K562 (cell line): ENCODE measurements around the gene CHD6. TPM values are rescaled to one million over a fixed set of nuclear protein-coding genes. Genes with fewer than 3 reads are reported as not detected.
A peak's percentile ranks its signal among the peaks of the same experiment; 100 is the strongest.

Experiments
- ATAC-seq: fragments of 200-7000 bp; cut with Tn5 transposase; 3 replicates; pipeline ENCODE4 v1.9.1; 2020; ENCODE audit warnings: moderate library complexity
- BruUV-seq: library from RNA; stranded (reverse); fragments of 400-500 nt; replicated peaks from 2 replicates; lab custom pipeline; 2021; lab: Mats Ljungman, UMichigan
- CTCF ChIA-PET: fragments of 300-600 bp; formaldehyde crosslinking; extraction: SDS; loops from one replicate; lab custom pipeline; 2021; ENCODE audit warnings: low intra/inter-chr PET ratio; lab: Yijun Ruan, JAX
- POLR2A ChIA-PET: fragments of 300-600, 350-650 bp; sonication (Branson Sonifier 250); formaldehyde crosslinking; extraction: SDS; loops from one replicate; lab custom pipeline; 2021; ENCODE audit warnings: antibody characterized with exemption, inconsistent platforms; lab: Yijun Ruan, JAX
- DNase-seq, 4 experiments: peaks; one replicate each; pipeline versions ENCODE4 v3.0.0 to v3.0.0-alpha.2; 2011 to 2018; ENCODE audit warnings: low spot score in 3 of 4, mixed read lengths in 3 of 4; ENCODE audit errors: extremely low read depth in 1 of 4
- FAIRE-seq: peaks from 2 replicates; lab custom pipeline; 2011; peaks lifted over from hg19 to GRCh38; lab: Jason Lieb, UNC
- H2AFZ ChIP-seq: 2 replicates; pipeline ENCODE4 v1.6.0; 2011; ENCODE audit warnings: low read depth, low read length, control low read depth, inconsistent platforms
- H3K27ac ChIP-seq: fragments of 200-600 bp; 3 replicates; pipeline ENCODE4 v1.8.0; 2011; ENCODE audit warnings: low read depth, mild to moderate bottlenecking, control low read depth, inconsistent platforms, low read length, moderate library complexity, mixed read lengths; ENCODE audit errors: extremely low read depth
- H3K27me3 ChIP-seq, 2 experiments: fragments of 300-600 bp in 1 of 2; 2 replicates in 1 of 2; 3 replicates in 1 of 2; pipeline versions ENCODE4 v1.6.0 to v1.8.0; 2011; ENCODE audit warnings: inconsistent platforms in 2 of 2, low read length in 2 of 2, mild to moderate bottlenecking in 1 of 2, mixed read lengths in 1 of 2, moderate library complexity in 1 of 2; ENCODE audit not compliant: control insufficient read depth in 2 of 2, insufficient read depth in 2 of 2
- H3K36me3 ChIP-seq: fragments of 300-600 bp; 3 replicates; pipeline ENCODE4 v1.8.0; 2011; ENCODE audit warnings: mild to moderate bottlenecking, low read length, inconsistent platforms; ENCODE audit not compliant: control insufficient read depth, insufficient read depth
- H3K4me1 ChIP-seq, 2 experiments: fragments of 200-600 bp in 1 of 2; replicated peaks in 1 of 2; 2 replicates in 1 of 2; 3 replicates in 1 of 2; pipeline versions ENCODE4 v1.5.1 to v1.8.0; 2011; ENCODE audit warnings: inconsistent platforms in 2 of 2, low read length in 2 of 2, mild to moderate bottlenecking in 1 of 2, mixed read lengths in 1 of 2, moderate library complexity in 1 of 2; ENCODE audit not compliant: control insufficient read depth in 2 of 2, insufficient read depth in 2 of 2
- H3K4me2 ChIP-seq: 2 replicates; pipeline ENCODE4 v1.6.1; 2011; ENCODE audit warnings: low read length, control low read depth, inconsistent platforms, mixed read lengths; ENCODE audit not compliant: insufficient read depth
- H3K4me3 ChIP-seq: fragments of 200-600 bp; sonication (generic), shearing (Covaris generic); 2 replicates; pipeline ENCODE4 v1.5.1; 2016; ENCODE audit warnings: control low read depth, inconsistent platforms
- H3K79me2 ChIP-seq: fragments of 200-600 bp; 3 replicates; pipeline ENCODE4 v1.8.0; 2011; ENCODE audit warnings: low read length, inconsistent platforms; ENCODE audit not compliant: control insufficient read depth, insufficient read depth
- H3K9ac ChIP-seq, 2 experiments: 2 replicates each; pipeline versions ENCODE4 v1.6.0 to v1.6.1; 2011; ENCODE audit warnings: low read depth in 2 of 2, low read length in 2 of 2, control low read depth in 1 of 2, inconsistent platforms in 1 of 2, mild to moderate bottlenecking in 1 of 2, mixed read lengths in 1 of 2; ENCODE audit not compliant: insufficient read depth in 1 of 2
- H3K9me1 ChIP-seq: one replicate; pipeline ENCODE4 v1.6.0; 2011; ENCODE audit warnings: inconsistent platforms, mild to moderate bottlenecking, low read length, moderate library complexity; ENCODE audit not compliant: control insufficient read depth, insufficient read depth
- H3K9me3 ChIP-seq: replicated peaks from 2 replicates; pipeline ENCODE4 v1.5.1; 2011; ENCODE audit warnings: low read depth, low read length, inconsistent platforms; ENCODE audit not compliant: control insufficient read depth, insufficient read depth
- H4K20me1 ChIP-seq: replicated peaks from 2 replicates; pipeline ENCODE4 v1.6.1; 2011; ENCODE audit warnings: low read length, inconsistent platforms, mixed read lengths; ENCODE audit not compliant: control insufficient read depth, insufficient read depth
- BRF1 ChIP-seq: IDR thresholded peaks from 3 replicates; pipeline ENCODE4 v1.6.1; 2011; ENCODE audit warnings: borderline replicate concordance, mild to moderate bottlenecking; ENCODE audit not compliant: insufficient read length; ENCODE audit errors: extremely low read depth
- CTCF ChIP-seq, 3 experiments: IDR thresholded peaks in 2 of 3; conservative IDR thresholded peaks in 1 of 3; 2 replicates each; pipeline ENCODE4 v1.5.1; 2011 to 2012; ENCODE audit warnings: low read length in 3 of 3, mild to moderate bottlenecking in 3 of 3, control low read depth in 2 of 3, improper control_type of control experiment in 1 of 3, inconsistent platforms in 1 of 3, low read depth in 1 of 3, mixed read lengths in 1 of 3, moderate library complexity in 1 of 3; ENCODE audit not compliant: insufficient read depth in 2 of 3
- E2F1 ChIP-seq: sonication (generic); formaldehyde crosslinking; IDR thresholded peaks from 2 replicates; pipeline ENCODE4 v1.8.1; 2023; ENCODE audit warnings: mild to moderate bottlenecking, missing genetic modification reagents, moderate library complexity
- SUPT5H ChIP-seq: fragments of 450-650 bp; IDR thresholded peaks from 2 replicates; pipeline ENCODE4 v1.6.1; 2016
- WGBS: fragments of 100-300 bp; shearing (Covaris generic); methylation state at CpG from one replicate; pipeline ENCODE4 v1.1.6; 2016; ENCODE audit warnings: low coverage, mixed read lengths; ENCODE audit not compliant: insufficient coverage; ENCODE audit errors: missing lambda C conversion rate; 5-methylcytosine and 5-hydroxymethylcytosine counted together
- in situ Hi-C: fragments of 300-500 bp; cut with MboI; formaldehyde crosslinking; loops from 4 replicates; pipeline ENCODE4 v1.15.0; 2018; ENCODE audit warnings: inconsistent platforms, mixed read lengths
- intact Hi-C: fragments of 100-400 bp; cut with micrococcal nuclease; formaldehyde crosslinking; loops from 2 replicates; pipeline ENCODE4 v1.14.2; 2022
- polyA plus RNA-seq, 8 experiments: library from polyadenylated mRNA; depleted of rRNA in 4 of 8; stranded (reverse) in 5 of 8; unstranded in 3 of 8; fragments of >200 nt; fragmentation: Nextera tagmentation in 2 of 8; fragmentation: Illumina TruSeq in 1 of 8; extraction: Ambion mirVana in 2 of 8; extraction: Trizol in 1 of 8; gene quantifications; 2 replicates each; pipeline versions ENCODE4 v1.2.1 to v1.2.3, GENCODE V29; 2011 to 2014; ENCODE audit warnings: inconsistent platforms in 1 of 8, missing spikeins in 1 of 8
- total RNA-seq, 7 experiments: library from RNA; depleted of rRNA in 6 of 7; stranded (reverse); fragments of >200 nt in 6 of 7; fragmentation: Illumina TruSeq in 2 of 7; extraction: Trizol in 2 of 7; gene quantifications; 2 replicates each; pipeline versions ENCODE4 v1.2.1 to v1.2.3, GENCODE V29; 2011 to 2021; ENCODE audit warnings: low replicate concordance in 1 of 7
- TF ChIP-seq, protein P1 (sequence below): fragments of 450-650 bp; IDR thresholded peaks from 2 replicates; pipeline ENCODE4 v1.6.1; 2016; ENCODE audit warnings: low read depth
- TF ChIP-seq, protein P2 (sequence below): sonication (generic); formaldehyde crosslinking; IDR thresholded peaks from 2 replicates; pipeline ENCODE4 v1.8.0; 2022; ENCODE audit warnings: mild to moderate bottlenecking, missing genetic modification reagents

The CHD6 gene
- total and polyA plus RNA-seq, 9 of the 15 experiments (the other 6 are each of a cell fraction or from before 2014, with no cell fraction given), result 3.9 to 24.2 (median 12.8) TPM

- H3K9ac ChIP-seq, result no peak overlapping the region
- DNase-seq (peak in 3 of 4 experiments; percentile 34 to 47 (median 39)), ATAC-seq (peak; percentile 81), FAIRE-seq (no peak)
- H4K20me1 ChIP-seq, result no peaks in the 10 kb centered on the region
- H3K79me2 ChIP-seq, result no peaks in the 10 kb centered on the region
- CTCF ChIA-PET, result no interaction called here
- peaks cover 2 to 3% of the 10 kb centered on the region in 2 experiments; a peak in 2 of 5 replicates for H3K4me1 ChIP-seq
- in situ Hi-C loops (no loop called here), intact Hi-C loops (no loop called here)
- WGBS, result under 1% methylated on average over 8 of the region's 9 CpGs
- POLR2A ChIA-PET, result interaction anchor here (0.8 kb wide), 1 partner anchor 25 kb away, joined by 3 read pairs; no protein-coding TSS in a partner anchor
- H3K4me2 ChIP-seq, result no peak overlapping the region
- H3K27ac ChIP-seq, result no peak overlapping the region
- H3K36me3 ChIP-seq, result no peaks in the 10 kb centered on the region
- no TSS peak for BruUV-seq
- H3K9me1 ChIP-seq, result no peaks in the 10 kb centered on the region
- no peaks in the 10 kb centered on the region for H3K9me3 ChIP-seq
- peaks cover 10 to 11% of the 10 kb centered on the region in 2 experiments; a peak in 4 of 5 replicates for H3K27me3 ChIP-seq
- no peak overlapping the region for H3K4me3 ChIP-seq
- no peak overlapping the region for H2AFZ ChIP-seq
- TF ChIP-seq, protein P1, sequence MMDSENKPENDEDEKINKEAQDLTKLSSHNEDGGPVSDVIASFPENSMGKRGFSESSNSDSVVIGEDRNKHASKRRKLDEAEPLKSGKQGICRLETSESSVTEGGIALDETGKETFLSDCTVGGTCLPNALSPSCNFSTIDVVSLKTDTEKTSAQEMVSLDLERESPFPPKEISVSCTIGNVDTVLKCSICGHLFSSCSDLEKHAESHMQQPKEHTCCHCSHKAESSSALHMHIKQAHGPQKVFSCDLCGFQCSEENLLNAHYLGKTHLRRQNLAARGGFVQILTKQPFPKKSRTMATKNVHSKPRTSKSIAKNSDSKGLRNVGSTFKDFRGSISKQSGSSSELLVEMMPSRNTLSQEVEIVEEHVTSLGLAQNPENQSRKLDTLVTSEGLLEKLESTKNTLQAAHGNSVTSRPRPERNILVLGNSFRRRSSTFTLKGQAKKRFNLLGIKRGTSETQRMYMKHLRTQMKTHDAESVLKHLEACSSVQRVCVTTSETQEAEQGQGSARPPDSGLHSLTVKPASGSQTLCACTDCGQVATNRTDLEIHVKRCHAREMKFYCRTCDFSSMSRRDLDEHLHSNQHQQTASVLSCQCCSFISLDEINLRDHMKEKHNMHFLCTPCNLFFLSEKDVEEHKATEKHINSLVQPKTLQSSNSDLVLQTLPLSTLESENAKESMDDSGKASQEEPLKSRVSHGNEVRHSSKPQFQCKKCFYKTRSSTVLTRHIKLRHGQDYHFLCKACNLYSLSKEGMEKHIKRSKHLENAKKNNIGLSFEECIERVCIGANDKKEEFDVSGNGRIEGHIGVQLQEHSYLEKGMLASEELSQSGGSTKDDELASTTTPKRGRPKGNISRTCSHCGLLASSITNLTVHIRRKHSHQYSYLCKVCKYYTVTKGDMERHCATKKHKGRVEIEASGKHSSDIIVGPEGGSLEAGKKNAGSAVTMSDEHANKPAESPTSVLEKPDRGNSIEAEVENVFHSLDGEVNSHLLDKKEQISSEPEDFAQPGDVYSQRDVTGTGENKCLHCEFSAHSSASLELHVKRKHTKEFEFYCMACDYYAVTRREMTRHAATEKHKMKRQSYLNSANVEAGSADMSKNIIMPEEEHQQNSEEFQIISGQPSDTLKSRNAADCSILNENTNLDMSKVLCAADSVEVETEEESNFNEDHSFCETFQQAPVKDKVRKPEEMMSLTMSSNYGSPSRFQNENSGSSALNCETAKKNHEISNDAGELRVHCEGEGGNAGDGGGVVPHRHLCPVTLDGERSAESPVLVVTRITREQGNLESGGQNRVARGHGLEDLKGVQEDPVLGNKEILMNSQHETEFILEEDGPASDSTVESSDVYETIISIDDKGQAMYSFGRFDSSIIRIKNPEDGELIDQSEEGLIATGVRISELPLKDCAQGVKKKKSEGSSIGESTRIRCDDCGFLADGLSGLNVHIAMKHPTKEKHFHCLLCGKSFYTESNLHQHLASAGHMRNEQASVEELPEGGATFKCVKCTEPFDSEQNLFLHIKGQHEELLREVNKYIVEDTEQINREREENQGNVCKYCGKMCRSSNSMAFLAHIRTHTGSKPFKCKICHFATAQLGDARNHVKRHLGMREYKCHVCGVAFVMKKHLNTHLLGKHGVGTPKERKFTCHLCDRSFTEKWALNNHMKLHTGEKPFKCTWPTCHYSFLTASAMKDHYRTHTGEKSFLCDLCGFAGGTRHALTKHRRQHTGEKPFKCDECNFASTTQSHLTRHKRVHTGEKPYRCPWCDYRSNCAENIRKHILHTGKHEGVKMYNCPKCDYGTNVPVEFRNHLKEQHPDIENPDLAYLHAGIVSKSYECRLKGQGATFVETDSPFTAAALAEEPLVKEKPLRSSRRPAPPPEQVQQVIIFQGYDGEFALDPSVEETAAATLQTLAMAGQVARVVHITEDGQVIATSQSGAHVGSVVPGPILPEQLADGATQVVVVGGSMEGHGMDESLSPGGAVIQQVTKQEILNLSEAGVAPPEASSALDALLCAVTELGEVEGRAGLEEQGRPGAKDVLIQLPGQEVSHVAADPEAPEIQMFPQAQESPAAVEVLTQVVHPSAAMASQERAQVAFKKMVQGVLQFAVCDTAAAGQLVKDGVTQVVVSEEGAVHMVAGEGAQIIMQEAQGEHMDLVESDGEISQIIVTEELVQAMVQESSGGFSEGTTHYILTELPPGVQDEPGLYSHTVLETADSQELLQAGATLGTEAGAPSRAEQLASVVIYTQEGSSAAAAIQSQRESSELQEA, result no peak
- TF ChIP-seq CTCF (IDR thresholded peaks at IDR 0.05 in 2 of 3, conservative IDR thresholded peaks at IDR 0.05 in 1 of 3; ENCODE audit: insufficient read depth in 2 of 3, low read depth in 1 of 3, low read length in 3 of 3) (peak in 2 of 3 experiments; percentile 11 to 22; a peak in 1 of 6 replicates), BRF1 (no peak), SUPT5H (no peak), E2F1 (CRISPR knock-in tag) (no peak)
- TF ChIP-seq, protein P2, sequence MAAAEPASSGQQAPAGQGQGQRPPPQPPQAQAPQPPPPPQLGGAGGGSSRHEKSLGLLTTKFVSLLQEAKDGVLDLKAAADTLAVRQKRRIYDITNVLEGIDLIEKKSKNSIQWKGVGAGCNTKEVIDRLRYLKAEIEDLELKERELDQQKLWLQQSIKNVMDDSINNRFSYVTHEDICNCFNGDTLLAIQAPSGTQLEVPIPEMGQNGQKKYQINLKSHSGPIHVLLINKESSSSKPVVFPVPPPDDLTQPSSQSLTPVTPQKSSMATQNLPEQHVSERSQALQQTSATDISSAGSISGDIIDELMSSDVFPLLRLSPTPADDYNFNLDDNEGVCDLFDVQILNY, result no peak
These were observed 230.7 kb downstream of the CHD6 start for GRCh38 chr20:41387444-41387851.
